ENCODE data around the gene MPEG1. TPM values are rescaled to one million over a fixed set of nuclear protein-coding genes. Genes with fewer than 3 reads are reported as not detected.

MPEG1 gene
- total and polyA plus RNA-seq, 7 experiments from 2014 or later: 0.26 to 187 (median 5.0) TPM; not detected in 1

DNA sequence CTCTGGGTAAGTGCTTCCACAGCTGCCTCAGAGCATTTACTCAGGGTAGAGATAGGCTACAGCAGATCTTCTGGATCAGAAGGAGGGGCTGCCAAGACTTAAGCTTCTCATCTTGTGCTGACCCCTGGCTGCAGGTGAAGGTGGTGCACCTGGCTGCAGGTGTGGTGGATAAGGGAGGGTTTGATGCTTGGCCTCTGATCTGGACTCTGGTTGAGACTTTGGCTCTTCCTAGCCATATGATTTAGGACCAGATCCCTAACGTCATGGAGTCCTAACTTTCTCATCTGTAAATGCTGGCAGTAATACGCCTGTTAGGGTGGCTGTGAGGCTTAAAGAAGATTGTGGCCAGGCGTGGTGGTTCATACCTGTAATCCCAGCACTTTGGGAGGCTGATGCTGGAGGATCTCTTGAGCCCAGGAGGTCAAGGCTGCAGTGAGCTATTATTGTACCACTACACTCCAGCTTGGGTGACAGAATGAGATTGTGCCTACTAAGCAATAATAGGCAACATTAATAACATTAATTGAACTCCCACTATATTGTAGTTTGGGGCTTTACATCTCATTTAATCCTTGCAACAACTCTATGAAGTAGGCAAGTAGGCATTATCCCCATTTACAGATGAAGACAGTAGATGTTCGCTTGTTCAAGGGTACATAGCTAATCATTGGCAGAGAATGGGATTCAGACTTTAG is 30.1 kb downstream of the MPEG1 start:
- Mint-ChIP-seq H3K27ac (no peak overlapping the region), H3K36me3 (peaks cover 0 to 4% (median 0%) of the 10 kb centered on the region in 5 donors), H3K27me3 (peaks cover 0 to 20% (median 0%) of the 10 kb centered on the region in 5 donors), H3K9me3 (peaks cover 0 to 5% (median 0%) of the 10 kb centered on the region in 11 donors), H3K4me3 (no peak overlapping the region), H3K4me1 (no peaks in the 10 kb centered on the region)
- no peaks in the 10 kb centered on the region for H3K27me3 ChIP-seq (ENCODE audit: control insufficient read depth in 2 of 2, insufficient read depth in 2 of 2, low read length in 2 of 2)
- intact Hi-C loops (cut with micrococcal nuclease): loop anchor here in 1 of 2 donors (1.0 kb wide), 1 partner anchor 11 kb away; no protein-coding TSS in a partner anchor
- ChIA-PET CTCF (interaction anchor here (1.2 to 4.1 kb wide), 2 partner anchors 12 to 21 kb away, joined by 4 to 27 read pairs; partner anchors contain the start of gene DTX4), POLR2A (no interaction called here)
- ATAC-seq (peak; percentile 48), DNase-seq (peak in 3 of 9 donors; percentile 11 to 34 (median 16))
- H3K9me3 ChIP-seq (ENCODE audit: control insufficient read depth in 2 of 3, low read length in 3 of 3): no peaks in the 10 kb centered on the region
- H3K27ac ChIP-seq (ENCODE audit: low read depth, low read length): no peak overlapping the region
- H3K4me3 ChIP-seq (ENCODE audit: low read length): no peak overlapping the region
- H3K36me3 ChIP-seq (ENCODE audit: control insufficient read depth in 2 of 3, insufficient read depth in 3 of 3, low read length in 3 of 3): no peaks in the 10 kb centered on the region
- H3K4me1 ChIP-seq (ENCODE audit: control insufficient read depth in 2 of 2, insufficient read depth in 2 of 2, low read length in 2 of 2): no peaks in the 10 kb centered on the region

DNA sequence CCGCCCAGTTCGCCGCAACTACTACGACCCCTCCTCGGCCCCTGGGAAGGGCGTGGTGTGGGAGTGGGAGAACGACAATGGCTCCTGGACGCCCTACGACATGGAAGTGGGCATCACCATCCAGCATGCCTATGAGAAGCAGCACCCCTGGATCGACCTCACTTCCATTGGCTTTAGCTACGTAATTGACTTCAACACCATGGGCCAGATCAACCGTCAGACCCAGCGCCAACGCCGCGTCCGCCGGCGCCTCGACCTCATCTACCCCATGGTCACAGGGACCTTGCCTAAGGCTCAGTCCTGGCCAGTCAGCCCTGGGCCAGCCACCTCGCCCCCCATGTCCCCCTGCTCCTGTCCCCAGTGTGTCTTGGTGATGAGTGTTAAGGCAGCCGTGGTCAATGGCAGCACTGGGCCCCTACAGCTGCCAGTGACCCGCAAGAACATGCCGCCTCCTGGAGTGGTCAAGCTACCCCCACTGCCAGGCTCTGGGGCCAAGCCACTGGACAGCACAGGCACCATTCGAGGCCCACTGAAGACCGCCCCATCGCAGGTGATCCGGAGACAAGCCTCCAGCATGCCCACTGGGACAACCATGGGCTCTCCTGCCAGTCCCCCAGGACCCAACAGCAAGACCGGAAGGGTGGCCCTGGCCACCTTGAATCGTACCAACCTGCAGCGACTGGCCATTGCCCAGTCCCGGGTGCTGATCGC is 30.8 kb downstream of the MPEG1 start:
- ChIA-PET POLR2A (no interaction called here), CTCF (interaction anchor here (1.2 to 4.1 kb wide), 2 partner anchors 11 to 22 kb away, joined by 4 to 27 read pairs; partner anchors contain the start of gene DTX4)
- Mint-ChIP-seq H3K9me3 (peaks cover 0 to 5% (median 0%) of the 10 kb centered on the region in 11 donors), H3K36me3 (peaks cover 0 to 4% (median 0%) of the 10 kb centered on the region in 5 donors), H3K27ac (no peak overlapping the region), H3K27me3 (peaks cover 0 to 24% (median 0%) of the 10 kb centered on the region in 5 donors), H3K4me3 (no peak overlapping the region), H3K4me1 (no peaks in the 10 kb centered on the region)
- intact Hi-C loops (cut with micrococcal nuclease): loop anchor here in 1 of 2 donors (1.0 kb wide), 1 partner anchor 11 kb away; no protein-coding TSS in a partner anchor
- H3K4me1 ChIP-seq (ENCODE audit: control insufficient read depth in 2 of 2, insufficient read depth in 2 of 2, low read length in 2 of 2): no peaks in the 10 kb centered on the region
- H3K36me3 ChIP-seq (ENCODE audit: control insufficient read depth in 2 of 3, insufficient read depth in 3 of 3, low read length in 3 of 3): no peaks in the 10 kb centered on the region
- H3K9me3 ChIP-seq (ENCODE audit: control insufficient read depth in 2 of 3, low read length in 3 of 3): no peaks in the 10 kb centered on the region
- no peak for ATAC-seq
- no peak for DNase-seq
- no peaks in the 10 kb centered on the region for H3K27me3 ChIP-seq (ENCODE audit: control insufficient read depth in 2 of 2, insufficient read depth in 2 of 2, low read length in 2 of 2)
- no peak overlapping the region for H3K27ac ChIP-seq (ENCODE audit: low read depth, low read length)
- no peak overlapping the region for H3K4me3 ChIP-seq (ENCODE audit: low read length)

DNA sequence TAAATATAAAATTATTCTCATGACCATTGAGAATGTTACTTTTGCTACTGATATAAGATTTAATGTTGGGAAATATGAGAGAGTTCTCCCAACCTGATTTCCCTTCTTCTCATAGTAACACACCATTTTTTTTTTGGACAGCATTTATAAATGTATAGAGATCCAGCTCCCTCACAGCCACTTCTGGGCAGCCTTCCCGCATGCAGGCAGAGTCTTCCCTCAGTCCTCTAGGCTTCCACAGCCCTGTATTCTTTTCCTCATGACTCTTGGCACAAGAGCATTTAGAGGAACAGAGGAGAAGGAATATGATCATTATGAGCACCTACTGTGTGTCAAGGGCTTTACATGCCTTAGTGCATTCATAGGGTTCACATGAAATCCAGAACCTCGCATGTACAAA is 31.8 kb downstream of the MPEG1 start:
- no peaks in the 10 kb centered on the region for H3K4me1 Mint-ChIP-seq

DNA sequence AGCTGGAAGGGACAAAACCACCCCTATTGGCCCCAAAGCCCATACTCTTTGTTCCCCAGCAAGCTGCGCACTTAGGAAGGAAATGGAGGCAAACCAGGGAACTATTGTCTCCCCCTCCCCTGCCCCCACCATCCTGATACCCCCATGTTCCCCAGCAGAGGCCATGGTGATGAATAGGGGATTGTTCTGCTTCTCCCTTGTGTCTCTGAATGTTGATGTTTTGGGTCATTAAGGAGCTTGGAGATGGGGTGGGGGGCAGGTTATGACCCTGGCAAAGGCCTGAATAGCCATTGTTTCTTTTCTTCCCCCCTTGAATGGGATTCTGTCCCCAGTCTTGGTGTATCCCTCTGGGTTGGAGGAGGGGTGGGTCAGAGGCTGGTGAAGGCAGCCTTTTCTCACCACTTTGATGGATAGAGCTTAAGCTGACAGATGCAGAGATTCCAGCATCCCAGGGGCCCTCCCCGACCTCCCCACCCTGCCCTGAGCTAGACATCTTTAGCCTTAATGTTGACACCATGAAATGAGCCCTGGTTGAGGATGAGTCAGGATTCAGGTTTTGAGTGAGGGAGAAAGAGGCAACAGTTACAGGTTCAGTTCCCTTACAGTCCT is 32.5 kb downstream of the MPEG1 start:
- ATAC-seq: no peak
- H3K27ac ChIP-seq (ENCODE audit: low read depth, low read length): no peak overlapping the region
- intact Hi-C loops (cut with micrococcal nuclease): no loop called here

More for the DNA sequence above, 31.8 kb downstream of the MPEG1 start:
- ATAC-seq (no peak), DNase-seq (no peak)
- Mint-ChIP-seq H3K27ac (no peak overlapping the region), H3K4me3 (no peak overlapping the region), H3K9me3 (peaks cover 0 to 5% (median 0%) of the 10 kb centered on the region in 11 donors), H3K36me3 (peaks cover 0 to 4% (median 0%) of the 10 kb centered on the region in 5 donors), H3K27me3 (peaks cover 0 to 25% (median 0%) of the 10 kb centered on the region in 5 donors)
- H3K4me3 ChIP-seq (ENCODE audit: low read length): no peak overlapping the region
- intact Hi-C loops (cut with micrococcal nuclease): no loop called here
- H3K9me3 ChIP-seq (ENCODE audit: control insufficient read depth in 2 of 3, low read length in 3 of 3): no peaks in the 10 kb centered on the region
- H3K27me3 ChIP-seq (ENCODE audit: control insufficient read depth in 2 of 2, insufficient read depth in 2 of 2, low read length in 2 of 2): no peaks in the 10 kb centered on the region
- H3K4me1 ChIP-seq (ENCODE audit: control insufficient read depth in 2 of 2, insufficient read depth in 2 of 2, low read length in 2 of 2): no peaks in the 10 kb centered on the region
- H3K27ac ChIP-seq (ENCODE audit: low read depth, low read length): no peak overlapping the region
- ChIA-PET CTCF (interaction anchor here (4.1 kb wide), 1 partner anchor 10 kb away, joined by 27 read pairs; the partner anchor contains the start of gene DTX4), POLR2A (interaction anchor here (0.7 kb wide), 1 partner anchor 1771 kb away, joined by 4 read pairs; no protein-coding TSS in a partner anchor)
- H3K36me3 ChIP-seq (ENCODE audit: control insufficient read depth in 2 of 3, insufficient read depth in 3 of 3, low read length in 3 of 3): no peaks in the 10 kb centered on the region

DNA sequence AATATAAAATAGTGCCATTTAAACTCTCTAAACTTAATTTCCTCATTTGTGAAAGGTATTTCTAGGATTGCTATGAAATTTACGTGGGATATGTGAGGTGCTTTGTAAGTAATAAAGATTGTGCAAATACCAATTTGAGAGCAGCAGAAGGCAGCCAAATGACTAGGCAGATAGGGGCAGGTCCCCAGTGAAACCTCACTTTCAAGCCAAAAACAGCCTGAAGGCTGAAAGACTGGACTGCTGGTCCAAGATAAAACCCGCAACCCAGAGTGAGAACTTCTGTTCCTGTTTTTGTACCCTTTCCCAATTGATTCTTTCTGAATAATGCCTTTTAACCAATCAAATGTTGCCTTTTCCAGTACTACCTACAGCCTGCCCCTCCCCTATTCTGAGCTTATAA is 33.6 kb downstream of the MPEG1 start:
- H3K36me3 Mint-ChIP-seq: peaks cover 0 to 4% (median 0%) of the 10 kb centered on the region in 5 donors
- H3K27me3 Mint-ChIP-seq: peaks cover 0 to 41% (median 0%) of the 10 kb centered on the region in 5 donors
- no peak for ATAC-seq
- Histone ChIP-seq H3K27ac (ENCODE audit: low read depth, low read length) (no peak overlapping the region), H3K4me1 (ENCODE audit: control insufficient read depth in 2 of 2, insufficient read depth in 2 of 2, low read length in 2 of 2) (no peaks in the 10 kb centered on the region), H3K27me3 (ENCODE audit: control insufficient read depth in 2 of 2, insufficient read depth in 2 of 2, low read length in 2 of 2) (no peaks in the 10 kb centered on the region), H3K36me3 (ENCODE audit: control insufficient read depth in 2 of 3, insufficient read depth in 3 of 3, low read length in 3 of 3) (no peaks in the 10 kb centered on the region), H3K9me3 (ENCODE audit: control insufficient read depth in 2 of 3, low read length in 3 of 3) (no peaks in the 10 kb centered on the region), H3K4me3 (ENCODE audit: low read length) (no peak overlapping the region)
- H3K27ac Mint-ChIP-seq: peak overlapping the region in 1 of 9 donors; percentile 57
- ChIA-PET POLR2A (no interaction called here), CTCF (no interaction called here)
- H3K9me3 Mint-ChIP-seq: peaks cover 0 to 5% (median 0%) of the 10 kb centered on the region in 11 donors
- no peak overlapping the region for H3K4me3 Mint-ChIP-seq
- peaks cover 0 to 6% (median 2%) of the 10 kb centered on the region in 7 donors for H3K4me1 Mint-ChIP-seq
- intact Hi-C loops (cut with micrococcal nuclease): loop anchor here in 1 of 2 donors (10.0 kb wide), 2 partner anchors 376 to 586 kb away; no protein-coding TSS in a partner anchor
- DNase-seq: no peak

More for the DNA sequence above, 32.5 kb downstream of the MPEG1 start:
- Histone ChIP-seq H3K4me1 (ENCODE audit: control insufficient read depth in 2 of 2, insufficient read depth in 2 of 2, low read length in 2 of 2) (no peaks in the 10 kb centered on the region), H3K36me3 (ENCODE audit: control insufficient read depth in 2 of 3, insufficient read depth in 3 of 3, low read length in 3 of 3) (no peaks in the 10 kb centered on the region), H3K27me3 (ENCODE audit: control insufficient read depth in 2 of 2, insufficient read depth in 2 of 2, low read length in 2 of 2) (no peaks in the 10 kb centered on the region), H3K9me3 (ENCODE audit: control insufficient read depth in 2 of 3, low read length in 3 of 3) (no peaks in the 10 kb centered on the region), H3K4me3 (ENCODE audit: low read length) (no peak overlapping the region)
- Mint-ChIP-seq H3K9me3 (peaks cover 0 to 5% (median 0%) of the 10 kb centered on the region in 11 donors), H3K27me3 (peaks cover 0 to 31% (median 0%) of the 10 kb centered on the region in 5 donors), H3K4me1 (peaks cover 0 to 1% (median 0%) of the 10 kb centered on the region in 7 donors), H3K36me3 (peaks cover 0 to 4% (median 0%) of the 10 kb centered on the region in 5 donors), H3K27ac (no peak overlapping the region), H3K4me3 (no peak overlapping the region)
- DNase-seq: no peak
- POLR2A ChIA-PET: interaction anchor here (0.7 kb wide), 1 partner anchor 1771 kb away, joined by 4 read pairs; no protein-coding TSS in a partner anchor
- CTCF ChIA-PET: interaction anchor here (4.1 kb wide), 1 partner anchor 10 kb away, joined by 27 read pairs; the partner anchor contains the start of gene DTX4

DNA sequence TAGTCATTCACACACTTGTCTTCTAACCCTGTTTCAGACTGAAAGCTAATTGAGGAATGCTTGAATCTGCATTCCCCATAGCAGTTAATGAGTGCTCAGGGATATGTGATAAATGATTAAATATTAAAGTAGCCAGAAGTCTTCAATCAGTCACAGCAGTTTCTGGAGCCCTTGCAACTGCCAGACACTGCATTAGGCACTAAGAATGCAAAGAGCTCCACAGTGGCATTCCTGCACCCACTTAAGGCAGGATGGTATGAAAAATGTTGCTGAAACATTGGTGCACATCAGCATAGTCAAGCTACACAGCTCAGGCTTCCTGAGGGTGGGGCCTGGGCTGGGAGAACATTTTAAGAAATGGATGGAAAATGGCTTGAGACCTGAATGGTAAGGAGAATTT is 34.3 kb downstream of the MPEG1 start:
- ATAC-seq (no peak), DNase-seq (no peak)
- Histone ChIP-seq H3K9me3 (ENCODE audit: control insufficient read depth in 2 of 3, low read length in 3 of 3) (no peaks in the 10 kb centered on the region), H3K4me1 (ENCODE audit: control insufficient read depth in 2 of 2, insufficient read depth in 2 of 2, low read length in 2 of 2) (no peaks in the 10 kb centered on the region), H3K27ac (ENCODE audit: low read depth, low read length) (no peak overlapping the region), H3K27me3 (ENCODE audit: control insufficient read depth in 2 of 2, insufficient read depth in 2 of 2, low read length in 2 of 2) (no peaks in the 10 kb centered on the region), H3K36me3 (ENCODE audit: control insufficient read depth in 2 of 3, insufficient read depth in 3 of 3, low read length in 3 of 3) (no peaks in the 10 kb centered on the region), H3K4me3 (ENCODE audit: low read length) (no peak overlapping the region)
- Mint-ChIP-seq H3K27ac (no peak overlapping the region), H3K9me3 (peaks cover 0 to 5% (median 0%) of the 10 kb centered on the region in 11 donors), H3K4me3 (no peak overlapping the region), H3K27me3 (peaks cover 0 to 46% (median 0%) of the 10 kb centered on the region in 5 donors), H3K4me1 (peaks cover 0 to 8% (median 5%) of the 10 kb centered on the region in 7 donors), H3K36me3 (peaks cover 0 to 4% (median 0%) of the 10 kb centered on the region in 5 donors)
- CTCF ChIA-PET: no interaction called here
- POLR2A ChIA-PET: no interaction called here
- intact Hi-C loops (cut with micrococcal nuclease): loop anchor here in 1 of 2 donors (10.0 kb wide), 2 partner anchors 376 to 586 kb away; no protein-coding TSS in a partner anchor

All from naive thymus-derived CD4-positive, alpha-beta T cell (primary cell).